Fibroblast of mammary gland (primary cell): ENCODE results near the gene ADGRD2.
A peak's percentile ranks its signal among the peaks of the same experiment; 100 is the strongest.

ENCODE experiments used
- DNase-seq: peaks from one replicate; pipeline ENCODE4 v3.0.0-alpha.2; 2010; ENCODE audit warnings: low read depth
- H3K4me3 ChIP-seq: 2 replicates; pipeline ENCODE4 v1.5.1; 2011; ENCODE audit warnings: low read depth, mild to moderate bottlenecking, low read length, moderate library complexity; ENCODE audit not compliant: control insufficient read depth
- CTCF ChIP-seq: conservative IDR thresholded peaks from 2 replicates; pipeline ENCODE4 v1.5.1; 2011; ENCODE audit warnings: low read depth, low read length, inconsistent platforms; ENCODE audit not compliant: control insufficient read depth, insufficient read depth

ADGRD2 gene

DNA sequence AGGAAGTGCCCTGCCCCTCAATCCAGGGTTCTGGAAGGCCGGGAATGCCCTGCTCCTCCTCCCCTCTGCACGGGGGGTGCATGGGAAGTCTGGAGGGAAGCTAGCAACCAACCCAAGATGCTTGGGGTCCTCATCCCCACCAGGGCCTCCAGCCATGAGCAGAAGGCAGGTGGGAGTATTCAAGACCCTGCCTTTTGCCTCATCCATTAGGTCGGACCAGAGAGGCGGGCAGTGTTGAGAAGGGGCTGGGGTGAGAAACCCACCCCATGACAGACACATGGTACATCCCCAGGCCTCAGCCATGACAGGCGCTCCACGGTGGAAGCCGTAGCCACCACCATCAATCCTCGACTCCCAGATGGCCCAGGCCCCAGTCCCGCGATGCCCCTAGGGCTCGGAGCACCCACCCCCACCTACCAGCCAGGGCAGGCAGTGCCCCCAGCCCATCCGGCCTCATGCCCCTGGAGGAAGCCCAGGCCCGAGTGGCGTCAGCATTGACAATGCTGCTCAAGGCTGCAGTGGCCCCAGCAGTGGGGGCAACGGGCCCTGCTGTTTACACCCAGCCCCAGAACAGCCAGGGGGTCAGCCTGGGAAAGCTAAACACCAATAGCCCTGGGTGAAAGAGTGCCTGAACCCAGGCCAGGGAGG is 48.4 kb downstream of the ADGRD2 start:
- no peak overlapping the region for H3K4me3 ChIP-seq
- TF ChIP-seq CTCF, result no peak
- no peak for DNase-seq

- DNase-seq, result no peak
- H3K4me3 ChIP-seq, result no peak overlapping the region
- TF ChIP-seq CTCF, result no peak
Observed at GRCh38 chr9:124499216-124499615, 49.0 kb downstream of the ADGRD2 start.

DNA sequence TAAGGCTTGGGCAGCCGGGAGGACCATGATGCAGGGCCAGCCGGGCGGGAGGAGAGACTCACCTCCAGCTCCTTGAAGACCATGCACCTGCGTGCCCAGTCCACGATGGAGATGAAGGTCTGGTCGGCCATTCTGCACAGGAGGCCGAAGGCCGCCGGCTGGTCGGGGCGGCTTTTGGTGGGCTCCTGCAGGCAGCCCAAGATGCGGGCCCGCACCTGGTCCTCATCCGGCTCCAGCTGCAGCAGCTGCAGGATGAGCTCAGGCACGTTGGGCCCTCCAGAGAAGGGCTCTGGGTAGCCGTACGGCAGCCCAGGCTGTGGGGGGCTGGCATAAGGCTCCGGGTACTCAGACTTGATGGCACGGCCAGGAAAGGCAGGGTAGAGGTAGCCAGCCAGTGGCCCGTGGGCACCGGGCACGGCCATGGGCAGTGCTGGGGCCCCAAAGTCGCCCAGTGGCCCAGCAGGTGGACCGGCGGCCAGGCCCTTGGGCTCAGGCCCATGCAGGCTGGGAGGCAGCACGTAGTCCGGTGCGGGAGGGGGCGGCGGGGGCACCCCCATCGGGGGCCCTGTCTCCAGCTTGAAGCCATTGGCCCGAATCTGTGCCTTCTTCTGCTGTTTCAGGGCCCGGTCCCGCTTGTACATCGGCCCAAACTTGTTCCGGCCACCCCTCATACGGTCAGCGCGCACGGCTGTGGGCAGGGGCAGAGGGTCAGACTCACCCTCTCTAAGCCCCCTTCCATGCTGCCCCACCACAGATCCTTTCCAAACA is 50.0 kb downstream of the ADGRD2 start:
- no peak for DNase-seq
- no peak for TF ChIP-seq CTCF
- H3K4me3 ChIP-seq, result no peak overlapping the region

DNA sequence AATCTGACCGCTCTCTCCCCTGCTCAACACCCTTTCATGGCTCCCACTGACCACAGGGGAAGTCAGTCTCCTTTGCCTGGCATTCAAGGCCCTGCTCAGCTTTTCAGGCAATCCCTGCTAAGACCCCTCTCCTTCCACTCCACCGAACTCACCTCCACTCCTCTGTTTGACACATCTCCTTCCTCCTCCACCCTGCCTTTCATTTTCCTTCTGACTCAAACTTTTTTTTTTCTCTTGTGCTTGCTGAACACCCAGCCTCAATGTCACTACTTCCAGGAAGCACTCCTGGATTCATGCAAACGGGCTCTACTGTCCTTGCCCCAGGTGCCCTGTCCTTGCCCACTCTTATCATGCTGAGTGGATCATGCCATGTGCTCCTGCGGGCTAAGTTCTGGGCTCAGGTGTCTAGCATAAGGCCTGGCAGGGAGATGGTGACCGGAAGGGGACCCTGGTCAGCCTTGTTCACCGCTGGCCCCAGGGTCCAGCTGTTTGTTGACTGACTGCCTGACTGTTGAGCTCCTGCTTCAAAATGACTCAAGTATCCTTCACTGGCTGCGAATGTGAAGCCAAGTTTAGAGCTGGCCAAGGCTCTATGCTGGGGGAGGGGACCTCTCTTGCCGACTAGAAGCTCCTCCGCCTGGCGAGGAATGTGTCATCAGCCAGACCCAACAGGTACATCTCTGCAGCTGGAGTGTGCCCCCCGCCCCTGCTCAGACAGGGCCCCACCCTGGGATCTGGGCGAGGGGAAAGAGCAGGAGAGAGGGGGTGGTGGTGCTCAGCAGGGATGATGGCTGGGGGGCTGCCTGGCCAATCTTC is 50.8 kb downstream of the ADGRD2 start:
- no peak for TF ChIP-seq CTCF
- DNase-seq, result peak; percentile 4
- H3K4me3 ChIP-seq, result no peak overlapping the region

GRCh38 chr9:124501771-124502320 is 51.6 kb downstream of the ADGRD2 start:
- H3K4me3 ChIP-seq, result no peak overlapping the region
- TF ChIP-seq CTCF, result no peak
- DNase-seq, result no peak

DNA sequence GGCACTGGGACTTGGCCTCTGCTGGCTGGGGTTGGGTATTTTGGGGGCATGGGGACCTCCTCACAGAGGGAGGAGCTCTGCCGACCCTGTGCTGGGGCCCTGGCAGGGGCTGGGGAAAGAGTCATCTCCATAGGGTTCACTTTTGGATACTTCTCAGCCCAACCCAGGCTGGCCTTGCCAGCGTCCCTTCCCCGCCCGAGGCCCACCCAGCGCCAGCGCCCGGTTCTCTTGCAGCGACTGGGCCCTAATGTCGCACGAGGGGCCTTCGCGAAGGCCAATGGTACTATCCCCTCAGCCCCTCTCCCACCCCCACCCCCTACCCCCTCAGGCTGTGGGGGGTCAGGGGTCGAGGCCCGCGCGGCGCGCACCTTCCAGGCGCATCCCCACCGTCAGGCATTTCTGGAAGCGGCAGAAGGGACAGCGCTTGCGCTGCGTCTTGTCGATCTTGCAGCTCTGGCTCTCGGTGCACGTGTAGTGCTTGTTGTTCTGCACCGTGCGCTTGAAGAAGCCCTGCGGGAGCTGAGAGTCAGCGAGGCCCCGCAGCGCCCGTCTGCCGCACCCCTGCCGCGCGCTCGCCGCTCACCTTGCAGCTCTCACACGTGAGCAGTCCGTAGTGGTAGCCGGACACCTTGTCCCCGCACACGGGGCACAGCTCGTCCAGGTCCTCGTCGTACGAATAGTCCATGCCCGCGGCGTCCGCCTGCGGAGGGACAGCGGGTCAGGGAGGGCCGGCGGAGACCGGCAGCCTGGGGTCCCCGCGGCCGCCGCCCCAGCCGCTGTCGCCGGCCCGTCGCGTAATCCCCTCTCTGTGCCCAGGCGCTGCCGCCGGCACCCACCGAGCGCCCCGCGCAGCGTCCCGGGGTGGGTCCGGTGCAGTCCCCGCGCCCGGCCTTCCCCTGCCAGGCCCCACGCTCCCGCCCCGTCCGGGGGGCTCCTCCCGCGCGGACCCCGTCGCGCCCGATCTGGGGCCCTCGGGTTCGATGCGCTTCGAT is 52.8 kb downstream of the ADGRD2 start:
- no peak for DNase-seq
- TF ChIP-seq CTCF, result no peak
- H3K4me3 ChIP-seq, result no peak overlapping the region
